HuH-7 (cell line): ENCODE measurements around the gene KCNK4.
A peak's percentile ranks its signal among the peaks of the same experiment; 100 is the strongest.

Source experiments
- DNase-seq: peaks from one replicate; pipeline ENCODE4 v3.0.0; 2011; ENCODE audit warnings: low spot score

Gene KCNK4

GRCh38 chr11:64268893-64269539, 22.1 kb upstream of the KCNK4 start:
- no peak for DNase-seq

GRCh38 chr11:64269540-64270220, 21.4 kb upstream of the KCNK4 start:
- DNase-seq = peak; percentile 79

GRCh38 chr11:64275031-64275800, 15.9 kb upstream of the KCNK4 start:
- no peak for DNase-seq

- no peak for DNase-seq
These were observed 15.3 kb upstream of the KCNK4 start for GRCh38 chr11:64275841-64276240.

GRCh38 chr11:64276653-64277431, 14.3 kb upstream of the KCNK4 start:
- DNase-seq = no peak

GRCh38 chr11:64278576-64279190, 12.4 kb upstream of the KCNK4 start:
- DNase-seq = no peak

- no peak for DNase-seq
These were observed 8.9 kb upstream of the KCNK4 start for GRCh38 chr11:64281957-64282770.

GRCh38 chr11:64283092-64283491, 8.0 kb upstream of the KCNK4 start:
- DNase-seq = no peak

GRCh38 chr11:64284048-64284961, 6.8 kb upstream of the KCNK4 start, which contains the start of gene BAD:
Gene BAD, minus strand, starts transcription at chr11:64284665. Its CDS starts 297 bp downstream, at chr11:64284368.
- peak; percentile 94 for DNase-seq

GRCh38 chr11:64284962-64285884, 5.9 kb upstream of the KCNK4 start, which contains the start of gene GPR137:
Gene GPR137, plus strand, starts transcription at chr11:64285848. Its CDS starts 677 bp downstream, at chr11:64286525.
- peak; percentile 74 for DNase-seq

- no peak for DNase-seq
These were observed 5.0 kb upstream of the KCNK4 start for GRCh38 chr11:64285885-64286800.

- DNase-seq = no peak
These were observed 4.3 kb upstream of the KCNK4 start for GRCh38 chr11:64286801-64287159.

GRCh38 chr11:64287676-64288352, 3.3 kb upstream of the KCNK4 start:
- DNase-seq = no peak

GRCh38 chr11:64288353-64288750, 2.8 kb upstream of the KCNK4 start:
- no peak for DNase-seq

GRCh38 chr11:64289002-64289564, 2.0 kb upstream of the KCNK4 start:
- no peak for DNase-seq
